Hepatocyte (in vitro differentiated cells): ENCODE data around the gene GALNT15. TPM values are rescaled to one million over a fixed set of nuclear protein-coding genes. Genes with fewer than 3 reads are reported as not detected.

Source experiments
- DNase-seq: peaks from one replicate; pipeline ENCODE4 v3.0.0-alpha.2; 2016; ENCODE audit warnings: low spot score
- H2AFZ ChIP-seq: fragments of 200-600 bp; sonication (generic); 2 replicates; pipeline ENCODE4 v1.6.0; 2016; ENCODE audit warnings: antibody characterized with exemption, mild to moderate bottlenecking
- H3K27ac ChIP-seq: fragments of 200-600 bp; sonication (generic); 2 replicates; pipeline ENCODE4 v1.5.1; 2016; ENCODE audit warnings: mild to moderate bottlenecking
- H3K27me3 ChIP-seq: fragments of 200-600 bp; sonication (generic); 2 replicates; pipeline ENCODE4 v1.6.1; 2016
- H3K36me3 ChIP-seq: fragments of 200-600 bp; sonication (generic); replicated peaks from 2 replicates; pipeline ENCODE4 v1.5.1; 2016; ENCODE audit warnings: low read depth; ENCODE audit not compliant: insufficient read depth
- H3K4me1 ChIP-seq: fragments of 200-600 bp; sonication (generic); 2 replicates; pipeline ENCODE4 v1.5.1; 2016; ENCODE audit warnings: mild to moderate bottlenecking, moderate library complexity; ENCODE audit not compliant: insufficient read depth
- H3K4me2 ChIP-seq: fragments of 200-600 bp; sonication (generic); 2 replicates; pipeline ENCODE4 v1.6.0; 2016
- H3K4me3 ChIP-seq: fragments of 200-600 bp; sonication (generic); 2 replicates; pipeline ENCODE4 v1.5.1; 2016; ENCODE audit warnings: mild to moderate bottlenecking
- H3K79me2 ChIP-seq: fragments of 200-600 bp; sonication (generic); 2 replicates; pipeline ENCODE4 v1.6.0; 2017; ENCODE audit warnings: mild to moderate bottlenecking
- H3K9me2 ChIP-seq: fragments of 200-600 bp; sonication (generic); replicated peaks from 2 replicates; pipeline ENCODE4 v1.6.0; 2017; ENCODE audit warnings: mild to moderate bottlenecking; ENCODE audit not compliant: insufficient read depth
- H3K9me3 ChIP-seq: fragments of 200-600 bp; sonication (generic); 2 replicates; pipeline ENCODE4 v1.5.1; 2016; ENCODE audit warnings: low read depth, mild to moderate bottlenecking
- H4K20me1 ChIP-seq: fragments of 200-600 bp; sonication (generic); 2 replicates; pipeline ENCODE4 v1.6.0; 2016; ENCODE audit warnings: mild to moderate bottlenecking; ENCODE audit not compliant: insufficient read depth, poor library complexity, severe bottlenecking
- EZH2 ChIP-seq: fragments of 200-600 bp; sonication (generic); IDR thresholded peaks from 2 replicates; pipeline ENCODE4 v1.6.1; 2016; ENCODE audit warnings: antibody characterized with exemption, mild to moderate bottlenecking, borderline replicate concordance
- EZH2phosphoT487 ChIP-seq: fragments of 200-600 bp; sonication (generic); IDR thresholded peaks from one replicate; pipeline ENCODE4 v1.6.1; 2018; ENCODE audit warnings: antibody characterized with exemption, mild to moderate bottlenecking, low read depth, moderate library complexity; ENCODE audit not compliant: unreplicated experiment, severe bottlenecking
- WGBS: methylation state at CpG from one replicate; pipeline ENCODE4 v1.1.6; 2016; ENCODE audit warnings: low lambda C conversion rate; ENCODE audit errors: missing lambda C conversion rate; 5-methylcytosine and 5-hydroxymethylcytosine counted together
- polyA plus RNA-seq: library from polyadenylated mRNA; unstranded; fragments of >200 nt; fragmentation: Nextera tagmentation; extraction: Ambion mirVana; gene quantifications from 2 replicates; pipeline ENCODE4 v1.2.1, GENCODE V29; 2016
- total RNA-seq: library from RNA; depleted of rRNA; stranded (reverse); fragments of >200 nt; gene quantifications from 2 replicates; pipeline ENCODE4 v1.2.3, GENCODE V29; 2014
- TF ChIP-seq, protein P1 (sequence below): fragments of 200-600 bp; sonication (generic); IDR thresholded peaks from 2 replicates; pipeline ENCODE4 v1.5.1; 2016; ENCODE audit warnings: antibody characterized with exemption, mild to moderate bottlenecking; ENCODE audit not compliant: poor library complexity

Gene GALNT15
- total and polyA plus RNA-seq, 2 experiments from 2014 or later = 1.1 to 1.4 TPM

DNA sequence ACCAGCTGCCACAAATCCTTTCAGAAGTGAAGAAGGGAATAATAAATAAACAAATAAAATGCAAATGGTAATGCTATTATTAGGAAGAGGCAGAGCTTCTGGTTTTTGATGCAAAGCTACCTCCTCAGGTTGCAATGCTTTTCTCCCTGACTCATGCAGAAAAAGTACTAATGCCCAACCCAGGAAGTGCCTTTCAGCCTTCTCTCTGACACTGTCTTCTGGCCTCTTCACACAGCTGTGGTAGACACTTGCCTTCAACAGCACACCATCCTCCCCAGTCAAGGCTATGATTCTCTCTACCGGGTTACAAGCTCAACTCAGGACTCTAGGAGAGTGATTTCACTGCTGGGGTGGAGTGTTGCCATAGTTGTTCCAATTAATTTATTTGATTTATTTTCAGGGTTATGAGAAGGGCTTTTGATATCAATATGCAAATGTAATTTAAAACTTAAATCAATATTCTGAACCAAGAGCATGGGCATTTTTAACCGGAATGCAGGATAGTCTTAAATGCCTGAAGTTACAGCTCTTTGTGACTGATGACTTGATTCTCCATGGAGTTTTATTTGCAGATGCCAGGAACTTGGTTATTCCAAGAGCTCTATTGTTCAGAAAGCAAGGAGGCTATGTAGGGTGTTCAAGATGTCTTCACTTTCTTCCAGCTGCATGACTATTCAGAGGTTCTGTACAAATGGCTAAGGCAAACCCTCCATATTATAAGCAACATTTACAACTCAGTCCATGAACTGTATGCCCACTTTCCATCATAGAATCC is 27.1 kb upstream of the GALNT15 start:
- H3K4me1 ChIP-seq = no peaks in the 10 kb centered on the region
- no peaks in the 10 kb centered on the region for H3K9me3 ChIP-seq
- H3K4me2 ChIP-seq = no peak overlapping the region
- no peaks in the 10 kb centered on the region for H3K36me3 ChIP-seq
- no peaks in the 10 kb centered on the region for H4K20me1 ChIP-seq
- no peaks in the 10 kb centered on the region for H3K27me3 ChIP-seq
- H3K27ac ChIP-seq = no peak overlapping the region
- H3K9me2 ChIP-seq = no peaks in the 10 kb centered on the region
- H3K4me3 ChIP-seq = no peak overlapping the region
- H3K79me2 ChIP-seq = no peaks in the 10 kb centered on the region
- TF ChIP-seq, protein P1, sequence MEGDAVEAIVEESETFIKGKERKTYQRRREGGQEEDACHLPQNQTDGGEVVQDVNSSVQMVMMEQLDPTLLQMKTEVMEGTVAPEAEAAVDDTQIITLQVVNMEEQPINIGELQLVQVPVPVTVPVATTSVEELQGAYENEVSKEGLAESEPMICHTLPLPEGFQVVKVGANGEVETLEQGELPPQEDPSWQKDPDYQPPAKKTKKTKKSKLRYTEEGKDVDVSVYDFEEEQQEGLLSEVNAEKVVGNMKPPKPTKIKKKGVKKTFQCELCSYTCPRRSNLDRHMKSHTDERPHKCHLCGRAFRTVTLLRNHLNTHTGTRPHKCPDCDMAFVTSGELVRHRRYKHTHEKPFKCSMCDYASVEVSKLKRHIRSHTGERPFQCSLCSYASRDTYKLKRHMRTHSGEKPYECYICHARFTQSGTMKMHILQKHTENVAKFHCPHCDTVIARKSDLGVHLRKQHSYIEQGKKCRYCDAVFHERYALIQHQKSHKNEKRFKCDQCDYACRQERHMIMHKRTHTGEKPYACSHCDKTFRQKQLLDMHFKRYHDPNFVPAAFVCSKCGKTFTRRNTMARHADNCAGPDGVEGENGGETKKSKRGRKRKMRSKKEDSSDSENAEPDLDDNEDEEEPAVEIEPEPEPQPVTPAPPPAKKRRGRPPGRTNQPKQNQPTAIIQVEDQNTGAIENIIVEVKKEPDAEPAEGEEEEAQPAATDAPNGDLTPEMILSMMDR = no peak
- TF ChIP-seq EZH2 (no peak), EZH2phosphoT487 (no peak)
- WGBS = 93% methylated on average over 2 of the region's 2 CpGs
- no peak for DNase-seq
- no peak overlapping the region for H2AFZ ChIP-seq

DNA sequence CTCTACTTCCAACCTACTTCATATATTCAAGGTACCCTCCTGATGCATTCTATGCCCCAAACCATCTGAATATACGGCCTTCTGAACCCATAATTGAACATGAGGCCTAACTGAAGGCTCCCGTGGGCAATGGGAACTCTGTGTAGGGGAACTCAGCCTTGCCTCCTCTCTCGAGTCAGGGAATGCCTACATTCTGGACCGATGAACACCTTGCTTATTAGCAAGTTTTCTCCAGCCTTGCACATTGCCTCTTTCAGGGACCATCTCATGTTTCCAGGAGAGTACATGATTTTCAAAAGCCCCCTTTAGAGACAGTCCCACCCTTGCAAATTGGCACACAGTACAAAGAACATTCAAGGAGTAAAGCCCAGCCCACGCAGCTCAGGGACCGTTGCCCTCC is 26.3 kb upstream of the GALNT15 start:
- no peak overlapping the region for H3K27ac ChIP-seq
- H3K9me2 ChIP-seq = no peaks in the 10 kb centered on the region
- no peak overlapping the region for H3K4me3 ChIP-seq
- no peak for DNase-seq
- H3K27me3 ChIP-seq = no peaks in the 10 kb centered on the region
- H3K79me2 ChIP-seq = no peaks in the 10 kb centered on the region
- no peaks in the 10 kb centered on the region for H4K20me1 ChIP-seq
- no peaks in the 10 kb centered on the region for H3K4me1 ChIP-seq
- no peak overlapping the region for H3K4me2 ChIP-seq
- H3K36me3 ChIP-seq = no peaks in the 10 kb centered on the region
- no peak overlapping the region for H2AFZ ChIP-seq
- no peak for TF ChIP-seq EZH2
- TF ChIP-seq EZH2phosphoT487 = no peak
- TF ChIP-seq, protein P1 = no peak
- H3K9me3 ChIP-seq = no peaks in the 10 kb centered on the region
- WGBS = 87% methylated on average over 6 of the region's 6 CpGs

DNA sequence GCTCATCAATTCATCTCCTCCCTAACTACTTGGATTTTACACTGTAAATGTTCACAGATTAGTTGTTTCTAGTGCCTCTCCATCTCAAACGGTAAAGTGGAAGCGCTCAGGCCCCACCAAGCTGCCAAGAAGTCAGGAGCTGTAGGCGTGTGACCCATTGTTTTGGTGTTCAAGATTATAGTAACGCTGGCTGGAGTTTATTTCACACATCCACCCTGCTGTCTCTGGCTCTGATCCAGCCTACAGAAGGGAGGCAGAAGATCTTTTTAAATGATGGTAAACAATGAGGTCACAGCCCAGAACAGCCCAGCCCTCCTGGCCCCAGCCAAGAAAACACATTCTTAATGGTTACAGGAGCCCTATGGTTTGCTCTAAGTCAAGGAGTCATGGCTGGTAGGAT is 25.7 kb upstream of the GALNT15 start:
- H3K27ac ChIP-seq = no peak overlapping the region

More for the DNA sequence above, 25.7 kb upstream of the GALNT15 start:
- Histone ChIP-seq H3K36me3 (no peaks in the 10 kb centered on the region), H3K4me1 (no peaks in the 10 kb centered on the region), H3K4me2 (no peak overlapping the region), H3K9me3 (no peaks in the 10 kb centered on the region), H2AFZ (no peak overlapping the region), H3K79me2 (no peaks in the 10 kb centered on the region), H3K27me3 (no peaks in the 10 kb centered on the region), H4K20me1 (no peaks in the 10 kb centered on the region), H3K9me2 (no peaks in the 10 kb centered on the region), H3K4me3 (no peak overlapping the region)
- peak; percentile 39 for DNase-seq
- 67% methylated on average over 4 of the region's 4 CpGs for WGBS
- TF ChIP-seq EZH2phosphoT487 = no peak
- TF ChIP-seq EZH2 = no peak
- TF ChIP-seq, protein P1 = no peak
